OCI-LY7 (cell line): ENCODE data around the gene NFKB1. TPM values are rescaled to one million over a fixed set of nuclear protein-coding genes. Genes with fewer than 3 reads are reported as not detected.

ENCODE experiments used
- BruUV-seq: library from RNA; stranded (reverse); fragments of 400-500 nt; replicated peaks from 2 replicates; lab custom pipeline; 2021; lab: Mats Ljungman, UMichigan
- CTCF ChIA-PET: fragments of 300-600 bp; sonication (Branson Sonifier 250); formaldehyde crosslinking; loops from one replicate; lab custom pipeline; 2022; ENCODE audit warnings: antibody characterized with exemption; ENCODE audit not compliant: unreplicated experiment; lab: Charles Lee
- POLR2A ChIA-PET: fragments of 300-600 bp; sonication (Branson Sonifier 250); formaldehyde crosslinking; loops from one replicate; lab custom pipeline; 2022; ENCODE audit warnings: antibody characterized with exemption; lab: Charles Lee
- DNase-seq: peaks from one replicate; pipeline ENCODE4 v3.0.0-alpha.2; 2015; ENCODE audit warnings: low spot score
- H2AFZ ChIP-seq: fragments of 200-600 bp; sonication (generic), shearing (Covaris generic); 2 replicates; pipeline ENCODE4 v1.6.1; 2014; ENCODE audit warnings: mild to moderate bottlenecking, antibody characterized with exemption, low read length, moderate library complexity
- H3K27ac ChIP-seq: fragments of 200-600 bp; sonication (generic); 2 replicates; pipeline ENCODE4 v1.5.1; 2014; ENCODE audit warnings: mixed run types, low read depth, mild to moderate bottlenecking, moderate library complexity, low read length, inconsistent platforms; ENCODE audit not compliant: poor library complexity, severe bottlenecking
- H3K36me3 ChIP-seq: fragments of 200-600 bp; sonication (generic); 2 replicates; pipeline ENCODE4 v1.6.1; 2014; ENCODE audit warnings: mild to moderate bottlenecking, antibody characterized with exemption, low read length, moderate library complexity, mixed read lengths; ENCODE audit not compliant: insufficient read depth
- H3K4me1 ChIP-seq: fragments of 200-600 bp; sonication (generic); 2 replicates; pipeline ENCODE4 v1.5.1; 2014; ENCODE audit warnings: mild to moderate bottlenecking, low read length; ENCODE audit not compliant: insufficient read depth, poor library complexity, severe bottlenecking
- H3K4me2 ChIP-seq: fragments of 200-600 bp; sonication (generic); 2 replicates; pipeline ENCODE4 v1.6.1; 2014; ENCODE audit warnings: mild to moderate bottlenecking, low read length
- H3K4me3 ChIP-seq: fragments of 200-600 bp; sonication (generic); 2 replicates; pipeline ENCODE4 v1.5.1; 2014; ENCODE audit warnings: mild to moderate bottlenecking, low read depth, low read length; ENCODE audit not compliant: poor library complexity, severe bottlenecking
- H3K79me2 ChIP-seq: fragments of 200-600 bp; sonication (generic); 2 replicates; pipeline ENCODE4 v1.6.1; 2016; ENCODE audit warnings: low read depth, mild to moderate bottlenecking, low read length, moderate library complexity, mixed read lengths; ENCODE audit not compliant: insufficient read depth
- H3K9me2 ChIP-seq: fragments of 200-600 bp; sonication (generic); 2 replicates; pipeline ENCODE4 v1.6.1; 2016; ENCODE audit warnings: mild to moderate bottlenecking, low read length, mixed read lengths; ENCODE audit not compliant: insufficient read depth
- H3K9me3 ChIP-seq: fragments of 200-600 bp; sonication (generic); 2 replicates; pipeline ENCODE4 v1.6.1; 2014; ENCODE audit warnings: mild to moderate bottlenecking, mixed run types, low read length, mixed read lengths
- H4K20me1 ChIP-seq: fragments of 200-600 bp; sonication (generic); 2 replicates; pipeline ENCODE4 v1.6.1; 2014; ENCODE audit warnings: mild to moderate bottlenecking, antibody characterized with exemption, low read length, moderate library complexity, mixed read lengths; ENCODE audit not compliant: insufficient read depth
- EZH2phosphoT487 ChIP-seq: fragments of 200-600 bp; sonication (generic); IDR thresholded peaks from 2 replicates; pipeline ENCODE4 v1.6.1; 2018; ENCODE audit warnings: low read depth, borderline replicate concordance, mild to moderate bottlenecking, mixed run types, antibody characterized with exemption, low read length, moderate library complexity, mixed read lengths
- intact Hi-C: fragments of 100-400 bp; cut with micrococcal nuclease; formaldehyde crosslinking; loops from one replicate; pipeline ENCODE4 v1.10.0; 2022; ENCODE audit not compliant: unreplicated experiment
- total RNA-seq, 2 experiments: library from RNA; depleted of rRNA in 1 of 2; stranded (reverse); fragments of >200 nt in 1 of 2; shearing (Covaris generic) in 1 of 2; gene quantifications; 2 replicates each; pipeline ENCODE4 v1.2.3, GENCODE V29; 2014 to 2022
- TF ChIP-seq, protein P1 (sequence below): fragments of 200-600 bp; sonication (generic); conservative IDR thresholded peaks from 2 replicates; pipeline ENCODE4 v1.5.1; 2014; ENCODE audit warnings: mild to moderate bottlenecking, antibody characterized with exemption, low read length, moderate library complexity, mixed read lengths

The NFKB1 gene
- total RNA-seq, 2 experiments from 2014 or later, result 23.1 to 47.8 TPM

DNA sequence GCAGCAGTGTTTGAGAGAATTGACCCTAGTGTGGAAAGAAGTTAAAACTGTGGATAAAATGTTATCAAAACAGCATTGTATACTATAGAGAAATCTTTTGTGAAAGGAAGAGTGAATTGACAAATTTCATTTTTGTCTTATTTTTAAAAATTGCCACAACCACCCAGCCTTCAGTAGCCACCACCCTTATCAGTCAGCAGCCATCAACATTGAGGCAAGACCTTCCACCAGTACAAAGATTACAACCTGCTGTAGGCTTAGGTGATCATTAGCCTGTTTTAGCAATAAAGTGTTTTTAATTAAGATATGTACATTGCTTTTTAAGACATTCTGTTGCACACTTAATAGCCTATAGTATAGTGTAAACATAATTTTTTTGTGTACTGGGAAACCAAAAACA, 91.1 kb downstream of the NFKB1 start:
- H3K79me2 ChIP-seq, result no peaks in the 10 kb centered on the region
- ChIA-PET POLR2A (no interaction called here), CTCF (no interaction called here)
- intact Hi-C loops, result no loop called here
- H3K36me3 ChIP-seq, result peaks cover 51% of the 10 kb centered on the region
- no peak overlapping the region for H3K4me3 ChIP-seq
- H3K4me2 ChIP-seq, result no peak overlapping the region
- no peaks in the 10 kb centered on the region for H3K9me3 ChIP-seq
- no peaks in the 10 kb centered on the region for H3K9me2 ChIP-seq
- BruUV-seq, result no TSS peak
- no peak for DNase-seq
- H4K20me1 ChIP-seq, result no peaks in the 10 kb centered on the region
- H3K4me1 ChIP-seq, result no peaks in the 10 kb centered on the region
- TF ChIP-seq, protein P1, sequence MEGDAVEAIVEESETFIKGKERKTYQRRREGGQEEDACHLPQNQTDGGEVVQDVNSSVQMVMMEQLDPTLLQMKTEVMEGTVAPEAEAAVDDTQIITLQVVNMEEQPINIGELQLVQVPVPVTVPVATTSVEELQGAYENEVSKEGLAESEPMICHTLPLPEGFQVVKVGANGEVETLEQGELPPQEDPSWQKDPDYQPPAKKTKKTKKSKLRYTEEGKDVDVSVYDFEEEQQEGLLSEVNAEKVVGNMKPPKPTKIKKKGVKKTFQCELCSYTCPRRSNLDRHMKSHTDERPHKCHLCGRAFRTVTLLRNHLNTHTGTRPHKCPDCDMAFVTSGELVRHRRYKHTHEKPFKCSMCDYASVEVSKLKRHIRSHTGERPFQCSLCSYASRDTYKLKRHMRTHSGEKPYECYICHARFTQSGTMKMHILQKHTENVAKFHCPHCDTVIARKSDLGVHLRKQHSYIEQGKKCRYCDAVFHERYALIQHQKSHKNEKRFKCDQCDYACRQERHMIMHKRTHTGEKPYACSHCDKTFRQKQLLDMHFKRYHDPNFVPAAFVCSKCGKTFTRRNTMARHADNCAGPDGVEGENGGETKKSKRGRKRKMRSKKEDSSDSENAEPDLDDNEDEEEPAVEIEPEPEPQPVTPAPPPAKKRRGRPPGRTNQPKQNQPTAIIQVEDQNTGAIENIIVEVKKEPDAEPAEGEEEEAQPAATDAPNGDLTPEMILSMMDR, result no peak
- TF ChIP-seq EZH2phosphoT487, result no peak
- H2AFZ ChIP-seq, result no peak overlapping the region
- H3K27ac ChIP-seq, result no peak overlapping the region

DNA sequence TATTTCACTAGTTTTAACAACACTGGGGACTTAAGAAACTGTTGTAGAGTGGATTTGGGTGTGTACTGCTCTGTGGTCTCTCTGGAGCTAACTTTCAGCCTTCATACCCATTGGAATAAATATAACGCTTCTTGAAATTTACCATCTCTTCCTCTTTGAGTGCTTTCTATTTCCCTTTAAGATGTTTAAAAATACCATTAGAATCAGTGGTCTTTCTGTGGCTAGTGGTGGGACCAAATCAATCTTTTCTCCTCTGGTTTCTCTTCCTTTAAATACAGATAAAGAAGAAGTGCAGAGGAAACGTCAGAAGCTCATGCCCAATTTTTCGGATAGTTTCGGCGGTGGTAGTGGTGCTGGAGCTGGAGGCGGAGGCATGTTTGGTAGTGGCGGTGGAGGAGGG, 92.0 kb downstream of the NFKB1 start:
- no peak for DNase-seq
- TF ChIP-seq, protein P1, result no peak
- TF ChIP-seq EZH2phosphoT487, result no peak
- intact Hi-C loops, result no loop called here
- POLR2A ChIA-PET, result interaction anchor here (1.0 kb wide), 1 partner anchor 8 kb away, joined by 3 read pairs; no protein-coding TSS in a partner anchor
- H3K4me2 ChIP-seq, result no peak overlapping the region
- H2AFZ ChIP-seq, result no peak overlapping the region
- H3K4me1 ChIP-seq, result no peaks in the 10 kb centered on the region
- BruUV-seq, result no TSS peak
- no peak overlapping the region for H3K4me3 ChIP-seq
- H3K9me3 ChIP-seq, result no peaks in the 10 kb centered on the region
- no peaks in the 10 kb centered on the region for H4K20me1 ChIP-seq
- H3K36me3 ChIP-seq, result peaks cover 51% of the 10 kb centered on the region
- H3K79me2 ChIP-seq, result no peaks in the 10 kb centered on the region
- no peak overlapping the region for H3K27ac ChIP-seq
- CTCF ChIA-PET, result no interaction called here
- H3K9me2 ChIP-seq, result no peaks in the 10 kb centered on the region

DNA sequence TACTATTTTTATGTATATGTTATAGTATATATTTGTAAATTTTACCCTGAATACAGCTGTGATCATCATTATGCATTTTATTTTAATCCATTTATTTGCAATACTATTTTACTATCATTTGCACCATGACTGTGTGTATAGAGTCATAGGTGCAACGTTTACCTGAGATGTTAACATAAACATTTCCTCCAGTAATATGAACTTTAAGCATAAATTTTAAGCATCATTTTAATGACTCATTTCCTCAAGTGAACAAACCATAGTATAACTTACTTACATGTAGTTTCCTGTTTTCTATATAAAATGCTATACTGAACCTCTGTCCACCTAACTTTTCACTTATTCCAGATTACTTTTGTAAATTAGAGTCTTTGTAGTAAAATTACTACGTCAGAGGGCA, 92.8 kb downstream of the NFKB1 start:
- no peaks in the 10 kb centered on the region for H3K9me3 ChIP-seq
- H3K4me2 ChIP-seq, result no peak overlapping the region
- H3K9me2 ChIP-seq, result no peaks in the 10 kb centered on the region
- POLR2A ChIA-PET, result interaction anchor here (1.0 kb wide), 1 partner anchor 9 kb away, joined by 3 read pairs; no protein-coding TSS in a partner anchor
- H3K27ac ChIP-seq, result no peak overlapping the region
- no peaks in the 10 kb centered on the region for H3K4me1 ChIP-seq
- BruUV-seq, result no TSS peak
- H2AFZ ChIP-seq, result no peak overlapping the region
- H4K20me1 ChIP-seq, result no peaks in the 10 kb centered on the region
- CTCF ChIA-PET, result no interaction called here
- DNase-seq, result no peak
- no peak overlapping the region for H3K4me3 ChIP-seq
- H3K79me2 ChIP-seq, result no peaks in the 10 kb centered on the region
- TF ChIP-seq EZH2phosphoT487, result no peak
- TF ChIP-seq, protein P1, result no peak
- intact Hi-C loops, result no loop called here
- H3K36me3 ChIP-seq, result peaks cover 57% of the 10 kb centered on the region
